GM19099 (cell line): Measurements from ENCODE around the gene RPN2.

Source experiments
- POLR2A ChIP-seq: IDR thresholded peaks from 3 replicates; pipeline ENCODE4 v1.6.1; 2011; ENCODE audit warnings: low read depth; ENCODE audit not compliant: insufficient read length; ENCODE audit errors: extremely low read depth

RPN2 gene

GRCh38 chr20:37163832-37164554 lies 15.1 kb upstream of the RPN2 start:
- no peak for TF ChIP-seq POLR2A

GRCh38 chr20:37165031-37165430 lies 14.1 kb upstream of the RPN2 start:
- no peak for TF ChIP-seq POLR2A

GRCh38 chr20:37166867-37167266 lies 12.3 kb upstream of the RPN2 start:
- no peak for TF ChIP-seq POLR2A

GRCh38 chr20:37172836-37173235 lies 6.3 kb upstream of the RPN2 start:
- TF ChIP-seq POLR2A, result no peak

GRCh38 chr20:37179683-37180524 lies 774 bp downstream of the RPN2 start:
- TF ChIP-seq POLR2A, result no peak

- TF ChIP-seq POLR2A, result no peak
Observed at GRCh38 chr20:37185686-37186085, 6.6 kb downstream of the RPN2 start.

GRCh38 chr20:37188787-37189186 lies 9.7 kb downstream of the RPN2 start:
- TF ChIP-seq POLR2A, result no peak

GRCh38 chr20:37189416-37190016 lies 10.4 kb downstream of the RPN2 start:
- no peak for TF ChIP-seq POLR2A

- TF ChIP-seq POLR2A, result no peak
Observed at GRCh38 chr20:37190354-37191112, 11.4 kb downstream of the RPN2 start.

GRCh38 chr20:37192137-37192854 lies 13.2 kb downstream of the RPN2 start:
- TF ChIP-seq POLR2A, result no peak

- no peak for TF ChIP-seq POLR2A
Observed at GRCh38 chr20:37193226-37193625, 14.1 kb downstream of the RPN2 start.

- no peak for TF ChIP-seq POLR2A
Observed at GRCh38 chr20:37193821-37194220, 14.7 kb downstream of the RPN2 start.

- no peak for TF ChIP-seq POLR2A
Observed at GRCh38 chr20:37194621-37195417, 15.7 kb downstream of the RPN2 start.
